Suppressor macrophage (primary cell): Measurements from ENCODE around the gene CPEB2.
A peak's percentile ranks its signal among the peaks of the same experiment; 100 is the strongest.
"Not testable (repeated sequence)": the region's sequence is repeated elsewhere in the genome, so short reads cannot be mapped to it uniquely, and the experiment has no call there.

ENCODE experiments used
- DNase-seq, 4 experiments: peaks; one replicate each; pipeline ENCODE4 v3.0.0-alpha.2; 2020 to 2022

Gene CPEB2

GRCh38 chr4:15054541-15054940, 52.3 kb downstream of the CPEB2 start:
- DNase-seq, result peak; percentile 22 to 56 (median 44)

GRCh38 chr4:15060213-15060612, 57.9 kb downstream of the CPEB2 start:
- DNase-seq, result no peak

GRCh38 chr4:15063341-15063740, 61.1 kb downstream of the CPEB2 start:
- DNase-seq, result no peak

GRCh38 chr4:15065516-15065915, 63.2 kb downstream of the CPEB2 start:
- DNase-seq, result no peak

GRCh38 chr4:15066140-15066539, 63.9 kb downstream of the CPEB2 start:
- no peak for DNase-seq

- no peak for DNase-seq
Measured at GRCh38 chr4:15068298-15068697, 66.0 kb downstream of the CPEB2 start.

- no peak for DNase-seq
Measured at GRCh38 chr4:15075875-15076274, 73.6 kb downstream of the CPEB2 start.

- DNase-seq, result peak in 3 of 4 experiments; percentile 7 to 64 (median 57)
Measured at GRCh38 chr4:15077969-15078368, 75.7 kb downstream of the CPEB2 start.

GRCh38 chr4:15078682-15079642, 76.7 kb downstream of the CPEB2 start:
- peak in 3 of 4 experiments; percentile 16 to 33 (median 30) for DNase-seq

GRCh38 chr4:15084780-15085179, 82.5 kb downstream of the CPEB2 start:
- no peak for DNase-seq

- not testable (repeated sequence) for DNase-seq
Measured at GRCh38 chr4:15085762-15086161, 83.5 kb downstream of the CPEB2 start.

GRCh38 chr4:15086259-15086658, 84.0 kb downstream of the CPEB2 start:
- DNase-seq, result not testable (repeated sequence)

- no peak for DNase-seq
Measured at GRCh38 chr4:15088394-15089035, 86.2 kb downstream of the CPEB2 start.

GRCh38 chr4:15089979-15090378, 87.7 kb downstream of the CPEB2 start:
- DNase-seq, result no peak

- no peak for DNase-seq
Measured at GRCh38 chr4:15100380-15100779, 98.1 kb downstream of the CPEB2 start.

- DNase-seq, result no peak
Measured at GRCh38 chr4:15100994-15101695, 98.9 kb downstream of the CPEB2 start.

GRCh38 chr4:15104825-15105224, 102.5 kb downstream of the CPEB2 start:
- no peak for DNase-seq

- no peak for DNase-seq
Measured at GRCh38 chr4:15106399-15106798, 104.1 kb downstream of the CPEB2 start.

- peak in 3 of 4 experiments; percentile 7 to 17 (median 8) for DNase-seq
Measured at GRCh38 chr4:15109600-15109999, 107.3 kb downstream of the CPEB2 start.

- DNase-seq, result peak in 3 of 4 experiments; percentile 9 to 19 (median 18)
Measured at GRCh38 chr4:15110120-15110571, 107.9 kb downstream of the CPEB2 start.

- no peak for DNase-seq
Measured at GRCh38 chr4:15116509-15117079, 114.3 kb downstream of the CPEB2 start.

GRCh38 chr4:15117270-15117946, 115.1 kb downstream of the CPEB2 start:
- peak in 1 of 4 experiments; percentile 4 for DNase-seq
